Measurements from ENCODE around the gene USP3. TPM values are rescaled to one million over a fixed set of nuclear protein-coding genes. Genes with fewer than 3 reads are reported as not detected.

Gene USP3
- 19.5 TPM for polyA plus RNA-seq (2012; ENCODE audit: insufficient read depth, insufficient read length, low read depth)

DNA sequence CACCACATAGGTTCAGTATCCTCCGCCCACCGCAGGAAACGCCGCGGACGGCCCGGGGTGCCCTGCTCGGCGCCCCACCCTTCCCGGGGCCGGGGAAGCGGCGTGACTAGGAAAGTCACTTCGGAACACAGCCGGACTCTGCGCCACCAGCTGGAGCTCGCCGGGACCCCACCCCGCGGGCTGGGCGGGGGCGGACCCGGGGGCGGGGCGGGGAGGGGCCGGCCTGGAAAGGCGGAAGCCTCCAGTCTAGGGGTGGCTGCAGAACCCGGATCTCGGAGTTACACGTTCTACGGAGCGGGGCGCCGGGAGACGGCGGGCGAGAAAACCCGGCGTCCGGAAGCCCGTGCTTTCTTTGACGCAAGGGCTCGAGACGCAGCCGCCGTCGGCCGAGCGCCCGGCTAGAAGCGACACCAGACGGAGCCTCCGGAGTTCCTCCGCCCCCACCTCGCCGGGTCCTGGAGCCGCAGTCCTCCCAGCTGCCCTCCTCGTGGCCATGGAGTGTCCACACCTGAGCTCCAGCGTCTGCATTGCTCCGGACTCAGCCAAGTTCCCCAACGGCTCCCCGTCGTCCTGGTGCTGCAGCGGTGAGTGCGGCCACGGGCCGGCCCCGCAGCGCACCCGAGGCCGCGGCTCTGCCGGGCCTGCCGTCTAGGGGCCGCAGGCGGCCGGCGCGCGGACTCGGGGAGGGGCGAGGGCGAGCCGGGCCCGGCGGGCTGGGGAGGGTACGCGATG, at the start of gene USP3:
Gene USP3 (plus strand): TSS at position 347 of the 732 bp plus-strand sequence. CDS start 147 bp downstream, at position 494.
- Histone ChIP-seq H3K4me1 (peaks cover 22% of the 10 kb centered on the region), H3K9me3 (no peaks in the 10 kb centered on the region), H3K27me3 (no peaks in the 10 kb centered on the region), H3K4me3 (ENCODE audit: low read depth, low read length) (peak within 1 kb of the TSS; percentile 91), H3K36me3 (peaks cover 8% of the 10 kb centered on the region; the same call in 1 of the 2 replicates)
- peak; percentile 94 for DNase-seq
- TF ChIP-seq, protein P1, sequence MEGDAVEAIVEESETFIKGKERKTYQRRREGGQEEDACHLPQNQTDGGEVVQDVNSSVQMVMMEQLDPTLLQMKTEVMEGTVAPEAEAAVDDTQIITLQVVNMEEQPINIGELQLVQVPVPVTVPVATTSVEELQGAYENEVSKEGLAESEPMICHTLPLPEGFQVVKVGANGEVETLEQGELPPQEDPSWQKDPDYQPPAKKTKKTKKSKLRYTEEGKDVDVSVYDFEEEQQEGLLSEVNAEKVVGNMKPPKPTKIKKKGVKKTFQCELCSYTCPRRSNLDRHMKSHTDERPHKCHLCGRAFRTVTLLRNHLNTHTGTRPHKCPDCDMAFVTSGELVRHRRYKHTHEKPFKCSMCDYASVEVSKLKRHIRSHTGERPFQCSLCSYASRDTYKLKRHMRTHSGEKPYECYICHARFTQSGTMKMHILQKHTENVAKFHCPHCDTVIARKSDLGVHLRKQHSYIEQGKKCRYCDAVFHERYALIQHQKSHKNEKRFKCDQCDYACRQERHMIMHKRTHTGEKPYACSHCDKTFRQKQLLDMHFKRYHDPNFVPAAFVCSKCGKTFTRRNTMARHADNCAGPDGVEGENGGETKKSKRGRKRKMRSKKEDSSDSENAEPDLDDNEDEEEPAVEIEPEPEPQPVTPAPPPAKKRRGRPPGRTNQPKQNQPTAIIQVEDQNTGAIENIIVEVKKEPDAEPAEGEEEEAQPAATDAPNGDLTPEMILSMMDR (IDR thresholded peaks at IDR 0.05; ENCODE audit: low read depth, low read length) = no peak

- H3K9me3 ChIP-seq = peaks cover 8% of the 10 kb centered on the region
- no peaks in the 10 kb centered on the region for H3K36me3 ChIP-seq
- no peaks in the 10 kb centered on the region for H3K4me1 ChIP-seq
- DNase-seq = no peak
- TF ChIP-seq, protein P1 (IDR thresholded peaks at IDR 0.05; ENCODE audit: low read depth, low read length) = no peak
- no peaks in the 10 kb centered on the region for H3K27me3 ChIP-seq
- H3K4me3 ChIP-seq (ENCODE audit: low read depth, low read length) = no peak overlapping the region
Measured at GRCh38 chr15:63456258-63456657, 48.1 kb upstream of the USP3 start.

- no peaks in the 10 kb centered on the region for H3K36me3 ChIP-seq
- no peak overlapping the region for H3K4me3 ChIP-seq (ENCODE audit: low read depth, low read length)
- H3K27me3 ChIP-seq = no peaks in the 10 kb centered on the region
- H3K9me3 ChIP-seq = peaks cover 8% of the 10 kb centered on the region
- TF ChIP-seq, protein P1 (IDR thresholded peaks at IDR 0.05; ENCODE audit: low read depth, low read length) = no peak
- no peak for DNase-seq
- H3K4me1 ChIP-seq = no peaks in the 10 kb centered on the region
Measured at GRCh38 chr15:63457379-63457778, 47.0 kb upstream of the USP3 start.

DNA sequence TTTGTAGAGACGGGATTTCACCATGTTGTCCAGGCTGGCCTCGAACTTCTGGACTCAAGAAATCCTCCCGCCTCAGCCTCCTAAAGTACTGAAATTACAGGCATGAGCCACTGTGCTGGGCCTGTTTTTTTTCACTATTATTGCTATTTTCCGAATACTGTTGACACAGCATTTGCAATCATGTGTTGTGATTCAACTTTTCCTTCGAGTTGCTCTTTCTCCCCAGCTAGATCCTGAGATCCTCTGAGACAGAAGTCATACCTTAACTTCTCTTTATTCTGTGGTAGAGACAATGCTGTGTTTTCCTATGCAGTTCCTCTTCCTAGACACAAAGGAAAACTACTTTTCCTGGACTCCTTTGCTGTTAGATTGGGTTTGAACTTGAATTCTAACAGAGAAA, 46.4 kb upstream of the USP3 start:
- H3K4me3 ChIP-seq (ENCODE audit: low read depth, low read length) = no peak overlapping the region
- TF ChIP-seq, protein P1 (IDR thresholded peaks at IDR 0.05; ENCODE audit: low read depth, low read length) = no peak

DNA sequence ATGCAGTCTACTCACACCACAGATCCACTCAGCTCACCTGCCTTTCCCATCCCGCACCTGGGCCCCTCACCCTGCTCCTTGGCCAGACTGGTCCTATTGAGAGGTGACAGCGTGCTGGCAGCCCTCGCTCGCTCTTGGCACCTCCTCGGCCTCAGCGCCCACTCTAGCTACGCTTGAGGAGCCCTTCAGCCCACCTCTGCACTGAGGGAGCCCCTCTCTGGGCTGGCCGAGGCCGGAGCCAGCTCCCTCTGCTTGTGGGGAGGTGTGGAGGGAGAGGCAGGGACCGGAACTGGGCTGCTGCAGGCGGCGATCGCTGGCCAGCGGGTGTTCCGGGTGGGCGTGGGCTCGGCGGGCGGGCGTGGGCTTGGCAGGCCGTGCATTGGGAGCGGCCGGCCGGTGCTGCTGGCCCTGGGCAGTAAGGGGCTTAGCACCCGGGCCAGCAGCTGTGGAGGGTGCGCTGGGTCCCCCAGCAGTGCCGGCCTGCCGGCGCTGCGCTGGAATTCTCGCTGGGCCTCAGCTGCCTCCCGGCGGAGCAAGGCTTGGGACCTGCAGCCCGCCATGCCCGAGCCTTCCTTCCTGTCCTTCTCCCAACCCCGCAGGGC, 45.5 kb upstream of the USP3 start:
- TF ChIP-seq, protein P1 (IDR thresholded peaks at IDR 0.05; ENCODE audit: low read depth, low read length) = no peak
- Histone ChIP-seq H3K36me3 (no peaks in the 10 kb centered on the region), H3K9me3 (peaks cover 8% of the 10 kb centered on the region), H3K4me1 (no peaks in the 10 kb centered on the region), H3K4me3 (ENCODE audit: low read depth, low read length) (no peak overlapping the region), H3K27me3 (no peaks in the 10 kb centered on the region)
- DNase-seq = no peak

More for the DNA sequence above, 46.4 kb upstream of the USP3 start:
- no peaks in the 10 kb centered on the region for H3K27me3 ChIP-seq
- peaks cover 8% of the 10 kb centered on the region for H3K9me3 ChIP-seq
- H3K4me1 ChIP-seq = no peaks in the 10 kb centered on the region
- no peak for DNase-seq
- H3K36me3 ChIP-seq = no peaks in the 10 kb centered on the region

Data from BE2C (cell line).